ENCODE data around the gene PAQR4.
"Not testable (repeated sequence)": the region's sequence is repeated elsewhere in the genome, so short reads cannot be mapped to it uniquely, and the experiment has no call there.

PAQR4 gene

DNA sequence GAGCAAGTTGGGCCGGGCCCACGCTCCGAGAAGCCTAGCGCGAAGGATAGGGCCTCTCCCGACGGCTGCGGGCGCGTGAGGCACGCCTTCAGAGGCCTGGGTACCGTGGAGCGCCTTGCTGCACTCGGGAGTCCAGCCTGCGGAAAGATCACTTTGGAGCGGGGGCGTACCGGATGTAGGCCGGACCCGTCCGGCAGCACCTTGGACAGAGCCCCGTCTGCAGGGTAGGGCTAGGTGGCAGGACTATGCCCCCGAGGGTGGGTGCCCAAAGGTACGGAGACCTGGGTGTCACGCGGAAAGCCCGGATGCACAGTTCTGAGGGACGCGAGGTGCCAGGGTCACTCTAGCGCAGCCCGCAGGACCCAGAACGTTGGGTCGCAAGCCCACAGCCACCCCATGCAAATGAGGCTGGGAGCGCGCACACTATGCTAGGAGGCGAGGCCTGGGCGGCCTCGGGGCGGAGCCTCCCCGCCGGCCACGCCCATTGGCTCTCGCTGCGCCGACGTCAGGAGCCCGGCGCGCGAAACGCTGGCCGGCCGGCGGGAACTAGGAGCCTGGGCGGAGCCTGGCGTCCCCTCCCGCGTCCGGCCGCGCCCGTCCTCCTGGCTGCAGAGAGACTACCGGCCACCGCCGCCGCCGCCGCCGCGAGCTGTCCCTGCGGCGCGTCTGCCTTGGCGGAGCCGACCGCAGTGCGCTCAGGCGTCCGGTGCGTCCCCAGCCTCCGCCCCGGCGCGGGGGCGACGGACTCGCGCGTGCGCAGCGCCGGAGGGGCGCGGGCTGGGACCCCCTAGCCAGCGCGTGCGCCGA lies at the start of gene PAQR4:
Gene PAQR4 (plus strand): TSS at position 611 of the 807 bp plus-strand sequence. CDS start 327 bp downstream, outside the sequence.
- DNase-seq (ENCODE audit: low spot score) = peak; percentile 92

DNA sequence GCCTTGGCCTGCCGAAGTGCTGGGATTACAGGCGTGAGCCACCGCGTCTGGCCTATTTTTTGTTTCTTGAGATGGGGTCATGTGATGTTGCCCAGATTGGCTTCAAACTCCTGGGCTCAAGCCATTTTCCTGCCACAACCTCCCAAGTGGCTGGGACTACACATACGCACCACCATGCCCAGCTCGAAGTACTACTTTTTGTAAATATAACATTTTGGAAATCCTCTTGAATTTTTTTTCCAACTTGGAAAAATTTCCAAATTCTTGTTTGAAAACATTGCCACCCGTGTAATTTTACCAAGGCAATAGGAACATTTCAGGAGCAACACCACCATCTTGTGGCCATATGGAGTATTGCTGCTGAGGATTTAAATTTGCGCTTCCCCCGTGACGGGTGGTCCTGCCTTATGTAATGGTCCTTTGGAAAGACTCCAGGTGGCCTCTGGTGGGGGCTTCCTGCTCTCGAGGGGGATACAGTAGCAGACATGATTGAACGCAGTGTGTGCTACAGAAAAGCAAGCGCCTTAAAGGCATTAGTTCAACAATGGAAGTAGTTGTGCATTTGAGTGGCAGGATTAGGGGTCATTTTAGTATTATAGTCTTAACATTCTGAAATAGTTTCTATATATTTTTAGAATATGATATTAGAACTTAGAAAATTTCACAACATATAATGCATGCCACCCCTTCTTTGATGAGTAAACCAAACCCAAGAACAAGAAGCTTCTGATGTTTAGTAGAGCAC lies 49.5 kb upstream of the PAQR4 start:
- peak; percentile 69 for DNase-seq (ENCODE audit: low spot score)

DNA sequence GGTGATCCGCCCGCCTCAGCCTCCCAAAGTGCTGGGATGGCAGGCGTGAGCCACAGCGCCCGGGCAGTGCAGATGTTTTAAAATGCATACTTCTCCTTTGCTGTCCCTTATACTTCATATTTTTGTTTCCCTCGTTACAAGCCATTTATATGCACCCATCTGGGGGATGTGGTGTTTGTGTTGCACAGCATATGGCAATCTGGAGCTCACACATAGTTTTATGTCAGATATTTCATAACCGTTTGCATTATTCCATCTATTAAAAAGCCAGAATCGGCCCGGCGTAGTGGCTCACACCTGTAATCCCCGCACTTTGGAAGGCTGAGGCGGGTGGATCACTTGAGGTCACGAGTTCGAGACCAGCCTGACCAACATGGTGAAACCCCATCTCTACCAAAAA lies 45.7 kb upstream of the PAQR4 start:
- no peak for DNase-seq (ENCODE audit: low spot score)

DNA sequence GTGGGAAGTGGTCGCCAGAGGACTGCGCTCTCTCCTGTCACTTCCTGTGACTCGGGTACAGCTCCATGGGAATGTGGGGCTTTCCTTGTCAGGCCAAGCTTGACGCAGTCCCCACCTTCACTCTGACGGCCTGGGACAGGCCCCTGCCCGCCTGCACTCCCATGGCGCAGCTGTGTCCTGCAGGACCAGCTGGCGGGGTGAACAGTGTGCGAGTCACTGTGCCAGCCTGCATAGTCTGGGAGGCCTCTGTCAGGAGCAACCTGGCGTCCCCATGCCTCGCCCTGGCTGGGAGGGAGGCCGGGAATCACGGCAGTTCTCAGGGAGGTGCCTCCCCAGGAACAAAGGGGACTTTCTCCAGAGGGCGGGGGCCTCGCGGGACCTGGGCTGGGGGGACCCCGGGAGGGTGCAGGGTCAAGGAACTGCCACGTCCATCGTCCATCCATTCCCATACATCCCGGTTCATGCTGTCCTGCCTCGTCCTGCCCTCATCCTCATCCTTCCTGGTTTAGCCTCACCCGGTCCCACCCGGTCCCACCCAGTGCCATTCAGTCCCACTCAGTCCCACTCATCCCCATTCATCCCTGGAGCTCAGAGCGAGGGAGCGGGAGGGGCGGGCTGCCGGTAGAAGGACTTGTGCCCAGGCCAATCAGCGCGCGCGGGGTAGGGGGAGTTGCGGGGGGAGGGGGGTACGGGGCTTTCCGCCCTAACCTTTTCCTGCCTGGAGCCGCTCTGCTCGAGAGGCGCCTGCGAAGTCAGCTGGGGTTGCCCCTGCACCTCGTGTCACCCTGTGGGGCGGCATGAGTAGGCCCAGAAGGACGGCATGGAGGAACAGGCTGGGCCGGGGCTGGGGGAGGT lies 44.0 kb upstream of the PAQR4 start:
- DNase-seq (ENCODE audit: low spot score) = no peak

DNA sequence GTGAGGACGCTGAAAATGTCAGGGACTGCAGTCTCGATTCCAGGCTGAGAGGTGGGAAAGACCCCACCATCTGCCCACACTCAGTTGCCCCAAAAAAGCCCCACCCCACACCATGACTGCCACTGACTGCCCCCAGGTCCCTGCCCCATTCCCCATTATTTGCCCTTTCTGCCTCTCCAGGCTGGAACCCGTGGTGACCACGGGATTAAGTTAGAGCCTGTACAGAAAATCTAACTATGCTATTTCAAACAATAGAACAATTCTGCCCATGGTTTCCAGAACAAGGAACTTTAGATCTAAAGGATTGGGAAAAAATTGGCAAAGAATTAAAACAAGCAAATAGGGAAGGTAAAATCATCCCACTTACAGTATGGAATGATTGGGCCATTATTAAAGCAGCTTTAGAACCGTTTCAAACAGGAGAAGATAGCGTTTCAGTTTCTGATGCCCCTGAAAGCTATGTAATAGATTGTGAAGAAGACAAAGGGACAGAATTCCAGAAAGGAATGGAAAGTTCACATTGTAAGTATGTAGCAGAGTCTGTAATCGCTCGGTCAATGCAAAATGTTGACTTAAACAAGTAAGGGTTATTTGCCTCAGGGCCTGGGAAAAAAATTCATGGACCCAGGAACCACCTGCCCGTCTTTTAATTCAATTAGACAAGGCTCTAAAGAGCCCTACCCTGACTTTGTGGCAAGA lies 43.0 kb upstream of the PAQR4 start:
- no peak for DNase-seq (ENCODE audit: low spot score)

DNA sequence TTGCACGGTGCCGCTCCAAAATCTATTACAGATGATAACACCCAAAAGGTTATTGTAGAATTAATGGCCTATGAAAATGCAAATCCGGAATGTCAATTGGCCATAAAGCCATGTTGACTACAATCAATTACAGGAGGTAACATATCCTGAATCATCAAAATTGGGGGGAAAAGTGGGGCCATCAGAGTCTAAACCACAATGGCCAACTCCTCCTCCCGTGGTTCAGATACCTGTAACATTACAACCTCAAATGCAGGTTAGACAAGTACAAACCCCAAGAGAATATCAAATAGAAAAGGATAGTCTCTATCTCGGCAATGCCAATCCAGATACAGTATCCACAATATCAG lies 42.5 kb upstream of the PAQR4 start:
- no peak for DNase-seq (ENCODE audit: low spot score)

DNA sequence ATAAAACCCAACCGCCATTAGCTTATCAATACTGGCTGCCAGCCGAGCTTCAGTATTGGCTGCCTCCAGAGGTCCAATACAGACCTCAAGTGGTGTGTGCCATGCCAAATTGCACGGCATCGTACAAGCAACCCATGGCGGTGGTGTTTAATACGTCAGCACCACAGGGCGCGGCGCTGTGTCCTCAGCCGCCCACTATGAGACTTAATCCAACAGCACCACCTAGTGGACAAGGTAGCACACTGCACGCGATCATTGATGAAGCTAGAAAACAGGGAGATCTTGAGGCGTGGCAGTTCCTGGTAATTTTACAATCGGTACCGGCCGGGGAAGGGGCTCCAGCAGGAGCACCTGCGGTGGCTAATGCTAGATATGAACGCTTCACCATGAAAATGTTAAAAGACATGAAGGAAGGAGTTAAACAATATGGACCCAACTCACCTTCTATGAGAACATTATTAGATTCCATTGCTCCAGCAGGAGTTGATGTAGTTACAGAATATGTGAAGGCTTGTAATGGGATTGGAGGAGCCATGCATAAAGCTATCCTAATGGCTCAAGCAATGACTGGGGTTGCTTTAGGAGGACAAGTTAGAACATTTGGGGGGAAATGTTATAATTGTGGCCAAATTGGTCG lies 42.0 kb upstream of the PAQR4 start:
- peak; percentile 78 for DNase-seq (ENCODE audit: low spot score)

DNA sequence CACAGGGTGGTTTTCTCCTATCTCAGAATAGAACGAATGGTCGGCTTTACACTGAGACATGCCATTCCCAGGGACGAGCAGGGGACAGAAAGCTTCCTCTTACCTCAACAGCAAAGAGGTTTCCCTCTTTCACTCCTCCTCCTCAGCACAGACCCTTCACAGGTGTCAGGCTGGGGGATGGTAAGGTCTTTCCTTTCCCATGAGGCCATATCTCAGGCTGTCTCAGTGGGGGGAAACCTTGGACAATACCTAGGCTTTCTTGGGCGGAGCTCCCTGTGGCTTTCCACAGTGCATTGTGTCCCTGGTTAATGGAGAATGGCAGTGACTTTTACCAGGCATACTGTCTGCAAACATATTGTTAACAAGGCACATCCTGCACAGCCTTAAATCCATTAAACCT lies 41.0 kb upstream of the PAQR4 start:
- not testable (repeated sequence) for DNase-seq (ENCODE audit: low spot score)

DNA sequence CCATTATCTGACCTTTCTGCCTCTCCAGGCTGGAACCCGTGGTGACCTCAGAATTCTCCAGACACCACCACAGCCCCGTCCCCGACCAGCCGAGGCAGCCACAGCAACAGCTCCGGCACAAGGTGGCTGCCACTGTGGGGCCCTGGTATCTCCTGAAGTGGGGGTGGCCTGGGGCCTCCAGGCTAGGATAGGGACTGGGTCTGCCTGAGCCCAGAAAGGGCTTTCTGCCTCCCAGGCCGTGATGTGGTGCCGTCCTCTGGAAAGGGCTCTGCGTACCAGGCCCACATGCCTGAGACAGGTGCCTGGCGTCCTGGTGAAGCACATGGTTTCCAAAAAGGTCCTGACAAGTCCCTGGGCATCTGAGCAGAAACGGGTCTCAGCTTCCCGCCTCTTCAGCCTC lies 40.4 kb upstream of the PAQR4 start:
- DNase-seq (ENCODE audit: low spot score) = no peak

DNA sequence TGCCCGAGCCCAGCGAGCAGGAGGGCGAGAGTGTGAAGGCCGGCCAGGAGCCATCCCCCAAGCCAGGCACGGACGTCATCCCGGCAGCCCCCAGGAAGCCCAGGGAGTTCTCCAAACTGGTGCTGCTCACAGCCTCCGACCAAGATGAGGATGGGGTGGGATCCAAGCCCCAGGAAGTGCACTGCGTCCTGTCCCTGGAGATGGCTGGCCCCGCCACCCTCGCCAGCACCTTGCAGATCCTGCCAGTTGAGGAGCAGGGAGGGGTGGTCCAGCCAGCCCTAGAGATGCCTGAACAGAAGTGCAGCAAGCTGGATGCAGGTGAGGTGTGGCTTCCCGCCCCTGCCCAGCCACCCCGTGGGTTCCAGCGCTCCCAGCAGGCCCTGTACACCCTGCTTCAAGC lies 39.5 kb upstream of the PAQR4 start:
- no peak for DNase-seq (ENCODE audit: low spot score)

DNA sequence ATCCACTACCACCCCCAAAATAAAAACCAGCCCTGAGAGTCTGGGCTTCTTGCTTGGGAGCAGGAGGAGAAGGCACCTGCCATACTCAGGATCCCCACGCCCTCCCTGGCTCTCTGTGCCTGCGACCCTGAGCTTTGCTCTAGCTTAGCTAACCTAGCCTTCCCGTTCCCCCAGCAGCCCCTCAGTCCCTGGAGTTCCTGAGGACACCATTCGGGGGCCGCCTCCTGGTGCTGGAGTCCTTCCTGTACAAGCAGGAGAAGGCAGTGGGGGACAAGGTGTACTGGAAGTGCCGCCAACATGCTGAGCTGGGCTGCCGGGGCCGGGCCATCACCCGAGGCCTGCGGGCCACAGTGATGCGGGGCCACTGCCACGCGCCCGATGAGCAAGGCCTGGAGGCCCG lies 38.9 kb upstream of the PAQR4 start:
- DNase-seq (ENCODE audit: low spot score) = no peak

DNA sequence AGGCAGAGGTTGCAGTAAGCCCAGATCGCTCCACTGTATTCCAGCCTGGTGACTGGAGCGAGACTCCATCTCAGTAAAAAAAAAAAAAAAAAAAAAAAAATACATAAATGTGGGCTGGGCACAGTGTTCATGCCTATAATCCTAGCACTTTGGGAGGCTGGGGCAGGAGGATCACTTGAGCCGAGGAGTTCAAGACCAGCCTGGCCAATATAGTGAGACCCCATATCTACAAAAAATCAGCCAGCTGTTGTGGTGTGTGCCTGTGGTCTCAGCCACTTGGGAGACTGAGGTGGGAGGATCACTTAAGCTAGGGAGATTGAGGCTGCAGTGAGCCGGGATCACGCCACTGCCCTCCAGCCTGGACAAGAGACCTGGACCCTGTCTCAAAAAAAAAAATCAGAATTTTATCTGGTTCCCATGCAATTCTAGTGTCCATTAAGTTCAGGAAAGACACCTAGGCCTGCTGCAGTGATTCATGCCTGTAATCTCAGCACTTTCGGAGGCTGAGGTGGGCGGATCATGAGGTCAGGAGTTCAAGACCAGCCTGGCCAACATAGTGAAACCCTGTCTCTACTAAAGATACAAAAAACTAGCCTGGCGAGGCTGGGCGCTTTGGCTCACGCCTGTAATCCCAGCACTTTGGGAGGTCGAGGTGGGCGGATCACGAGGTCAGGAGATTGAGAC lies 37.8 kb upstream of the PAQR4 start:
- not testable (repeated sequence) for DNase-seq (ENCODE audit: low spot score)

DNA sequence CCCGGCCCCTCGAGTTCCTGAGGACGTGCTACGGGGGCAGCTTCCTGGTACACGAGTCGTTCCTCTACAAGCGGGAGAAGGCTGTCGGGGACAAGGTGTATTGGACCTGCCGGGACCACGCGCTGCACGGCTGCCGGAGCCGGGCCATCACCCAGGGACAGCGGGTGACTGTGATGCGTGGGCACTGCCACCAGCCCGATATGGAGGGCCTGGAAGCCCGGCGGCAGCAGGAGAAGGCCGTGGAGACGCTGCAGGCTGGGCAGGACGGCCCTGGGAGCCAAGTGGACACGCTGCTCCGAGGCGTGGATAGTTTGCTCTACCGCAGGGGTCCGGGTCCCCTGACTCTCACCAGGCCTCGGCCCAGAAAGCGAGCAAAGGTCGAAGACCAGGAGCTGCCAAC lies 36.0 kb upstream of the PAQR4 start:
- DNase-seq (ENCODE audit: low spot score) = no peak

DNA sequence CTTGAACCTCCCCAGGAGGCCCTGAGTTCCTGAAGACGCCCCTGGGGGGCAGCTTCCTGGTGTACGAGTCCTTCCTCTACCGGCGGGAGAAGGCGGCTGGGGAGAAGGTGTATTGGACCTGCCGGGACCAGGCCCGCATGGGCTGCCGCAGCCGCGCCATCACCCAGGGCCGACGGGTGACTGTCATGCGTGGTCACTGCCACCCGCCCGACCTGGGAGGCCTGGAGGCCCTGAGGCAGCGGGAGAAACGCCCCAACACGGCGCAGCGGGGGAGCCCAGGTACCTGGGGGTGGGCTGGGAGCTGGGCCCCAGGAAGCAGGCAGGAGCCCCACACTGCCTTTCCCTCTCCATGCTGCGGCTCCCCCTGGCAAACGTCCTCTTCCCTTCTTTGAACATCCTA lies 35.4 kb upstream of the PAQR4 start:
- no peak for DNase-seq (ENCODE audit: low spot score)

DNA sequence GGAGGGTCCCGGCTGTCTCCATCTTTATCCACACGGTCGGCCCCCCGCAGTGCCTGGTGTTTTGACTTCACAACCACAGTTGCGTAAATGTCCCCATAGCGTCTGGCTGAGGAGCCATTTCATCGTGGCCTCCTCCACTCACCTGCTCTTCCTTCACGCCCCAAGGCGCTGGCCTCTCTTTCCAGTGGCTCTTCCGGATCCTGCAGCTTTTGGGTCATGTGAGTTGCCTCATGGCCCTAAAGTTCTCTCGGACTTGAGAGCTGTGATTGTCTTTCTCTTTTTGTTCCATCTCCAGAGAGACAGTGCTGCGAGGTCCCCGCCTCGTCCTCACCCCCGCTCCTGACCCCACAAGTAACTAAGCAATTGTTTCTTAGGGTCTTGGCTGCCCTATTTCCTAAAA lies 34.7 kb upstream of the PAQR4 start:
- no peak for DNase-seq (ENCODE audit: low spot score)

DNA sequence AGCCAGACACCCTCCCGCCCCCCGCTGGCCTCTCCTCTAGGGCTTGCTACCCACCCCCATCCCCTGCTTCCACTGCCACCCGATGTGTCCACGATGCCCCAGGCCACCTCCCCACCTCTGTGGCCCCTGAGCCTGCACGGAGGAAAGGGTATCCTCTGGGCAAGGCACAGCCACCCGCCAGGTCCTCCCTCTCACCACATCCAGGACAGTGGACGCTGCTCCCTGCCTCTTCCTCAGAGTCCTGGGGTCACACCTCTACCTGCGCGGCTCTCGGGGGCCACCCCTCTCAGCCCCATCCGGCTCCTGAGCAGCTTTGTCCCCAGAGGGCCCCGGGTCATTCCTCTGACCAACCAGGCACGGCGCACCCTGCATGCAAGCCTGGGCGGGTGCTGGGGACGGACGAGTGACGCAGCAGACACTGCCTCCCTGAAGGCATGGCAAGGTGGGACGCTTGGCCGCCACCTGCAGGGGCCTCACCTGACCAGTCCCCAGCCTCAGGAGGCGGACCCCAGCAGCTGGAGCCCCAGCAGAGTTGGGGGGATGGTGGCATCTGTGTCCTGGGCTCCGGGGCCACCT lies 32.6 kb upstream of the PAQR4 start:
- no peak for DNase-seq (ENCODE audit: low spot score)

DNA sequence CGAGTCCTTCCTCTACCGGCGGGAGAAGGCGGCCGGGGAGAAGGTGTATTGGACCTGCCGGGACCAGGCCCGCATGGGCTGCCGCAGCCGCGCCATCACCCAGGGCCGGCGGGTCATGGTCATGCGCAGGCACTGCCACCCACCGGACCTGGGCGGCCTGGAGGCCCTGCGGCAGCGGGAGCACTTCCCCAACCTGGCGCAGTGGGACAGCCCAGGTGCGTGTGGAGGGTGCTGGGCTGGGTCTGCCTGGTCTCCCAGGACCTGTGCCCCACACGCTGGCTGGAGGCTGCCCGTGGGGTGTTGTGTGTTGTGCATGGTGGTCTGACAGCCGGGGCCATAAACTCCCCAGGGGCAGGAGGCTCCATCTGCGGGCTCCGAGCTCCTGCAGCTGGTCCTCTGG lies 32.0 kb upstream of the PAQR4 start:
- DNase-seq (ENCODE audit: low spot score) = no peak

DNA sequence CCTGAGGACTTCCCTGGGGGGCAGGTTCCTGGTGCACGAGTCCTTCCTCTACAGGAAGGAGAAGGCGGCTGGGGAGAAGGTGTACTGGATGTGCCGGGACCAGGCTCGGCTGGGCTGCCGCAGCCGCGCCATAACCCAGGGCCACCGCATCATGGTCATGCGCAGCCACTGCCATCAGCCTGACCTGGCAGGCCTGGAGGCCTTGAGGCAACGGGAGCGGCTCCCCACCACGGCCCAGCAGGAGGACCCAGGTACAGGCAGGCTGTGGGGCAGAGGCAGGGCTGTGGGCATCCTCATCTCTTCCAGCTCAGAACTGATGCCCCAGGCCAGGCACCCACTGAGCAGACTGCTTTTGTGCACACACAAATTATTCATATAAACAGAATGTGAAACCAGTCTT lies 30.9 kb upstream of the PAQR4 start:
- no peak for DNase-seq (ENCODE audit: low spot score)

DNA sequence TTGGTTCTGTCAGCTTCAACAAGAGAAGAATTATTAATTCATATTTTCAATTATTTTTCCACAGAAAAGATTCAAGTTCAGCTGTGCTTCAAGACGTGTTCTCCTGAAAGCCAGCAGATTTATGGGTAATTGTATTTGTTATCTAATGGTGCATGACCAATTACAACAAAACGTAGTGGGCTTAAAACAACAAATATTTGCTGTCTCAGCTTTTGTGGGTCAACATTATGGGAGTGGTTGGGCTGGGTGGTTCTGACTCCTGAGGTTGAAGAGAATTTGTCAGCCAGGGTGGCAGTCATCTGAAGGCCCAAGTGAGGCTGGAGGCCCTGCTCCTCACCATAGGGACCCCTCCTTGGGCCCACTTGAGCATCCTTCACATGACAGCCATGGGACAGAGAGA lies 29.2 kb upstream of the PAQR4 start:
- DNase-seq (ENCODE audit: low spot score) = no peak

DNA sequence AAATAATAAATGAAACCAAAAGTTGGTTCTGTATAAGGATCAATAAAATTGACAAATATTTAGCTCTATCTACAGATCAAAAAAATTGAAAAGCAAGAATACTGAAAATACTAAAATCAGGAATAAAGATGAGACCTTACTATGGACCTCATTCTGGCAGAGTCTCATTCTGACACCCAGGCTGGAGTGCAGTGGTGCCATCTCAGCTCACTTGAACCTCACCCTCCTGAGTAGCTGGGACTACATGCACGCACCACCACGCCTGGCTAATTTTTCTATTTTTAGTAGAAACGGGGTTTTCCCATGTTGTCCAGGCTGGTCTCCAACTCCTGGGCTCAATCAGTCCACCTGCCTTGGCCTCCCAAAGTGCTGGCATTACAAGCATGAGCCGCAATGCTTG lies 27.1 kb upstream of the PAQR4 start:
- no peak for DNase-seq (ENCODE audit: low spot score)

DNA sequence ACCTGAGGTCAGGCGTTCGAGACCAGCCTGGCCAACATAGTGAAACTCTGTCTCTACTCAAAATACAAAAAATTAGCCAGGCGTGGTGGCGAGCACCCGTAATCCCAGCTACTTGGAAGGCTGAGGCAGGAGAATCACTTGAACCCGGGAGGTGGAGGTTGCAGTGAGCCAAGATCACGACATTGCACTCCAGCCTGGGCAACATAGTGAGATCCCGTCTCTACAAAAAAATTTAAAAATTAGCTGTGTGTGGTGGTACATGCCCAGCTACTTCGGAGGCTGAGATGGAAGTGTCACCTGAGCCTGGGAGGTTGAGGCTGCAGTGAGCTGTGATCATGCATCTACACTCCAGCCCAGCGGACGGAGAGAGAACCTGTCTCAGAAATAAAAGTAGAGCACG lies 25.4 kb upstream of the PAQR4 start:
- DNase-seq (ENCODE audit: low spot score) = not testable (repeated sequence)

Data from HuH-7 (cell line).